Transverse colon (tissue), 4 donors: ENCODE data around the gene FMNL2. TPM values are rescaled to one million over a fixed set of nuclear protein-coding genes. Genes with fewer than 3 reads are reported as not detected.

Source experiments
- DNase-seq: peaks from one replicate; pipeline ENCODE4 v3.0.0-alpha.2; 2019
- H3K27ac ChIP-seq, 4 donors: fragments of 200-600 bp; sonication (generic); 2 replicates each; pipeline ENCODE4 v1.5.1; 2016 to 2018; ENCODE audit warnings: inconsistent platforms in 4 of 4
- H3K27me3 ChIP-seq: fragments of 200-600 bp; sonication (generic); 2 replicates; pipeline ENCODE4 v1.5.1; 2017; ENCODE audit warnings: inconsistent platforms
- H3K36me3 ChIP-seq, 4 donors: fragments of 200-600 bp; sonication (generic); 2 replicates each; pipeline ENCODE4 v1.5.1; 2017 to 2019; ENCODE audit warnings: inconsistent platforms in 4 of 4
- H3K4me1 ChIP-seq, 4 donors: fragments of 200-600 bp; sonication (generic); 2 replicates each; pipeline ENCODE4 v1.5.1; 2017 to 2020; ENCODE audit warnings: inconsistent platforms in 4 of 4
- H3K4me3 ChIP-seq, 4 donors: fragments of 200-600 bp; sonication (generic); 1 replicate in 1 of 4; 2 replicates in 3 of 4; pipeline versions ENCODE4 v1.5.1 to v1.6.1; 2017 to 2019; ENCODE audit warnings: inconsistent platforms in 4 of 4
- H3K9me3 ChIP-seq, 2 donors: fragments of 200-600 bp; sonication (generic); 2 replicates each; pipeline ENCODE4 v1.5.1; 2017 to 2019; ENCODE audit warnings: inconsistent platforms in 2 of 2
- EP300 ChIP-seq: sonication (generic); formaldehyde crosslinking; IDR thresholded peaks from one replicate; pipeline ENCODE4 v1.6.1; 2017; ENCODE audit warnings: antibody characterized with exemption, low read depth
- POLR2A ChIP-seq: fragments of 450-650 bp; IDR thresholded peaks from one replicate; pipeline ENCODE4 v1.6.1; 2016; ENCODE audit warnings: antibody characterized with exemption, mild to moderate bottlenecking, moderate library complexity
- POLR2AphosphoS5 ChIP-seq, 3 donors: sonication (generic); formaldehyde crosslinking; IDR thresholded peaks; one replicate each; pipeline ENCODE4 v1.6.1; 2016; ENCODE audit warnings: antibody characterized with exemption in 3 of 3
- WGBS, 2 donors: methylation state at CpG; one replicate each; pipeline ENCODE4 v1.1.5; 2018; ENCODE audit warnings: low coverage in 1 of 2; 5-methylcytosine and 5-hydroxymethylcytosine counted together
- in situ Hi-C, 4 donors: fragments of 200-750 bp; cut with MboI; loops; one replicate each; pipeline versions ENCODE4 v1.15.0 to v1.15.1; 2017; ENCODE audit warnings: low sequenced_read_pairs in 3 of 4, low pct_ligation_motif_present in 1 of 4, low pct_unique_long_range_greater_than_20kb in 1 of 4
- intact Hi-C: fragments of 100-400 bp; cut with DNase I; formaldehyde crosslinking; loops from one replicate; pipeline ENCODE4 v1.15.1; 2023; ENCODE audit warnings: low total_unique reads
- total RNA-seq, 4 donors: library from RNA; depleted of rRNA; stranded (reverse); fragments of >200 nt; gene quantifications; one replicate each; pipeline ENCODE4 v1.1.0, GENCODE V29; 2016
- TF ChIP-seq, protein P1 (sequence below), 5 experiments: fragments of 200-600 bp in 3 of 5; fragments of 450-650 bp in 2 of 5; sonication (generic) in 3 of 5; IDR thresholded peaks; 1 replicate in 2 of 5; 2 replicates in 3 of 5; pipeline ENCODE4 v1.5.1; 2016 to 2017; ENCODE audit warnings: antibody characterized with exemption in 5 of 5, inconsistent platforms in 3 of 5, mild to moderate bottlenecking in 2 of 5, moderate library complexity in 1 of 5

The FMNL2 gene
- total RNA-seq, 4 donors from 2014 or later, result 9.2 to 31.4 (median 23.9) TPM

DNA sequence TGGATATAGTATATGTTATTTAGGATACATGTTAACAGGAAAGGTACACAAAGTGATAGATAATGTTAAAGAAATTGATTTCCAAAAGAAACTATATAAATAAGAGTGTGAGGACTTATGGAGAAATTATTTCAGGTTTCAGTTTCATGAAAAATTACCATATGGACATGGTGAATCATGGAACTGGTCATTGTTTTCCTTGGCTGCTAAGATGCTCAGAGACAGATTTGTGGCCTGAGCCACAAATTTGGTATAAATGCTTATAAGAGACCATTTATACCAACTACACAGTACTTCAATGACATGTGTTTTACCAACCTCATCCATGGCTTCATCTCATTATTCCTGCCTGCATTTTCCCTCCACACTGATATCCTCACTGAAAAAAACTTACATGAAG, 188.1 kb downstream of the FMNL2 start:
- no peak for DNase-seq
- Histone ChIP-seq H3K36me3 (no peaks in the 10 kb centered on the region), H3K9me3 (no peaks in the 10 kb centered on the region), H3K27me3 (no peaks in the 10 kb centered on the region), H3K4me3 (no peak overlapping the region), H3K27ac (no peak overlapping the region), H3K4me1 (peaks cover 0 to 23% (median 15%) of the 10 kb centered on the region in 4 donors)
- in situ Hi-C loops (no loop called here), intact Hi-C loops (no loop called here)
- TF ChIP-seq POLR2AphosphoS5 (IDR thresholded peaks at IDR 0.05) (no peak), EP300 (no peak), POLR2A (no peak)
- TF ChIP-seq, protein P1, sequence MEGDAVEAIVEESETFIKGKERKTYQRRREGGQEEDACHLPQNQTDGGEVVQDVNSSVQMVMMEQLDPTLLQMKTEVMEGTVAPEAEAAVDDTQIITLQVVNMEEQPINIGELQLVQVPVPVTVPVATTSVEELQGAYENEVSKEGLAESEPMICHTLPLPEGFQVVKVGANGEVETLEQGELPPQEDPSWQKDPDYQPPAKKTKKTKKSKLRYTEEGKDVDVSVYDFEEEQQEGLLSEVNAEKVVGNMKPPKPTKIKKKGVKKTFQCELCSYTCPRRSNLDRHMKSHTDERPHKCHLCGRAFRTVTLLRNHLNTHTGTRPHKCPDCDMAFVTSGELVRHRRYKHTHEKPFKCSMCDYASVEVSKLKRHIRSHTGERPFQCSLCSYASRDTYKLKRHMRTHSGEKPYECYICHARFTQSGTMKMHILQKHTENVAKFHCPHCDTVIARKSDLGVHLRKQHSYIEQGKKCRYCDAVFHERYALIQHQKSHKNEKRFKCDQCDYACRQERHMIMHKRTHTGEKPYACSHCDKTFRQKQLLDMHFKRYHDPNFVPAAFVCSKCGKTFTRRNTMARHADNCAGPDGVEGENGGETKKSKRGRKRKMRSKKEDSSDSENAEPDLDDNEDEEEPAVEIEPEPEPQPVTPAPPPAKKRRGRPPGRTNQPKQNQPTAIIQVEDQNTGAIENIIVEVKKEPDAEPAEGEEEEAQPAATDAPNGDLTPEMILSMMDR (IDR thresholded peaks at IDR 0.05), result no peak

DNA sequence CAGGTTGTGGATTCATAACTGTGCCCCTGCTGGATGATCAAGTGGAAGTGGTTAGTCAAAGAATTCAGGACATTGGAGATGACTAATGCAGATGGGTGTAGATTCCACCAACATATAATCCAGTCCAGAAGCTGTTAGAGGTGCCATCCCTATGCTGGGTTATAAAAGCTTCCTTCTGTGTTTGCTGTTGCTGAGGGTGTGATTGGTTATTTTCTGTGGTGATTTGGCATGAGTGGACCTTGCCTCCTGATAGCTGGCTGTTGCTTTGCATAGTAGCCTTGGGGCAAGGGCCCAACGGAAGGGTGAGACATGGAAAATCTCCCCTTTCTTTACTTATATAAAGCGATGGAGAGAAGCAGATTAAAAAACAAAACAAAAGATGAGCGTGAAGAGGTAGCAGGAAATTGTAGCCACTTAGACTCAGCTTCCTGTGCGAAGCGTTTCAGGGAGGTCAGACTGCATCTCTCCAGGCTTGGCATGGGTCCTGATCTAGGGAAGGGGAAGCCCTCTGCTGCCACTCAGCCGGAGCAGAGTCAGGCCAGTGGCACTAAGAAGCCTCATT, 190.4 kb downstream of the FMNL2 start:
- peak; percentile 44 for DNase-seq

DNA sequence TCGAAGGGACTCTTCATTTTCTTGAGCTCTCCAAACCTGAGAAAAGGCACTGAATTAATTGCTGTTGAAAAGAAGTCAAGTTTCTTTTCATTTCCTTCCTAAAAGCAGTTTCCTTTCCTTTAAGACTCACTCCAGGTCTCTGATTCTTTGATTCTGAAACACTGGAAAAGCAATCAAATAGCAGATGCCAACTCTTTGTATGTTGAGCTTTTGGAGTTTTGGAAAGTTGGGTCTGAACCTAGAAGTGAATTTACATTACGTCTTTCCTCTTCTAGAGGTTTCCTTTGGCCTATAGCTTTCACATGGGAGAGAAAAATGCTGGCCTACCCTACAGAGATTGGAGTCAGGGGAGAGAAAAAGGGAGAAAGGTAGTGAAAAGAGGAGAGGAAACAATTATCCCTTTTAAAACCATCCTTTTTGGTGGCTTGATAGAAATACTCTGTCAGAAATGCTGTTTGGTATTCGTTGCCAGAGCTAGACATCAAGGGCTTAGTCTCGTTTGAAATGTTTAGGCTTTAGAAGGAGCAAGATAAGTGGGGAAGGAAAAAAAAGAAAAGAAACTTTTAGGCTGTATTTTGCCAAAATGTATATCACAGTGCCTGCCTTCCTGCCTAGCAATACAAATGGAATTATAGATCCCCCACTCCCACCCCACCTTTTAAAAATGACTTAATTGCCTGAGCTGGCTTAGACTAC, 194.6 kb downstream of the FMNL2 start:
- 76 to 80% methylated on average over 4 of the region's 4 CpGs for WGBS, 2 donors

More for the DNA sequence above, 190.4 kb downstream of the FMNL2 start:
- in situ Hi-C loops (no loop called here), intact Hi-C loops (no loop called here)
- Histone ChIP-seq H3K9me3 (no peaks in the 10 kb centered on the region), H3K4me1 (peaks cover 0 to 31% (median 16%) of the 10 kb centered on the region in 4 donors), H3K36me3 (no peaks in the 10 kb centered on the region), H3K27ac (peak overlapping the region; percentile 48 to 62 (median 54)), H3K27me3 (no peaks in the 10 kb centered on the region), H3K4me3 (no peak overlapping the region)
- TF ChIP-seq, protein P1 (IDR thresholded peaks at IDR 0.05), result peak in 1 of 5 experiments; percentile 1
- TF ChIP-seq EP300 (no peak), POLR2AphosphoS5 (IDR thresholded peaks at IDR 0.05) (peak in 1 of 3 donors; percentile 15)
- 28 to 39% methylated on average over 5 to 6 of the region's 6 CpGs for WGBS, 2 donors

DNA sequence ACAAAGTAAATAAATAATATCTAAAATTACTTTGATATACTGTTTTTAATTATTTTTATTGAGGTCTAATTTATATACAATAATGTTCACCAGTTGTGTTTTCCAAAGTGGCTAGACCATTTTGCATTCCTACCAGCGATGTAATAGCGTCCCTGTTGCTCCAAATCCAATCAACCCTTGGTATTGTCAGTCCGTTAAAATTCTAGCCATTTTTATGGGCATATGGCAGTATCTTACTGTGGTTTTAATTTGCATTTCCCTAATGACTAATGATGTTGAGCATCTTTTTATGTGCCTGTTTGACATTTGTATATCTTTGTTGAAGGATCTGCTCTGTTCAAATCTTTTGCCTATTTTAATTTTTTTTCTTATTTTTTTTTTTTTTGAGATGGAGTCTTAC, 197.3 kb downstream of the FMNL2 start:
- no peaks in the 10 kb centered on the region for H3K27me3 ChIP-seq
- intact Hi-C loops (no loop called here), in situ Hi-C loops (no loop called here)
- DNase-seq, result no peak
- no peaks in the 10 kb centered on the region for H3K36me3 ChIP-seq
- H3K27ac ChIP-seq, result no peak overlapping the region
- 67 to 86% methylated on average over 3 of the region's 3 CpGs for WGBS, 2 donors
- TF ChIP-seq POLR2A (no peak), POLR2AphosphoS5 (IDR thresholded peaks at IDR 0.05) (no peak), EP300 (no peak)
- TF ChIP-seq, protein P1 (IDR thresholded peaks at IDR 0.05), result no peak
- H3K4me3 ChIP-seq, result no peak overlapping the region
- H3K9me3 ChIP-seq, result no peaks in the 10 kb centered on the region
- peaks cover 0 to 15% (median 5%) of the 10 kb centered on the region in 4 donors for H3K4me1 ChIP-seq

More for the DNA sequence above, 194.6 kb downstream of the FMNL2 start:
- Histone ChIP-seq H3K4me3 (no peak overlapping the region), H3K27ac (no peak overlapping the region), H3K36me3 (no peaks in the 10 kb centered on the region), H3K9me3 (no peaks in the 10 kb centered on the region), H3K4me1 (peaks cover 0 to 31% (median 18%) of the 10 kb centered on the region in 4 donors), H3K27me3 (no peaks in the 10 kb centered on the region)
- in situ Hi-C loops (no loop called here), intact Hi-C loops (no loop called here)
- TF ChIP-seq POLR2A, result no peak
- TF ChIP-seq, protein P1 (IDR thresholded peaks at IDR 0.05), result no peak
- TF ChIP-seq POLR2AphosphoS5 (IDR thresholded peaks at IDR 0.05), result no peak
- no peak for TF ChIP-seq EP300
- DNase-seq, result no peak
